ENCODE results near the gene EXOC4. TPM values are rescaled to one million over a fixed set of nuclear protein-coding genes. Genes with fewer than 3 reads are reported as not detected.

EXOC4 gene
- total and polyA plus RNA-seq, 2 of the 13 experiments (the other 11 are each of a cell fraction or from before 2014, with no cell fraction given), result 22.5 to 39.0 TPM

DNA sequence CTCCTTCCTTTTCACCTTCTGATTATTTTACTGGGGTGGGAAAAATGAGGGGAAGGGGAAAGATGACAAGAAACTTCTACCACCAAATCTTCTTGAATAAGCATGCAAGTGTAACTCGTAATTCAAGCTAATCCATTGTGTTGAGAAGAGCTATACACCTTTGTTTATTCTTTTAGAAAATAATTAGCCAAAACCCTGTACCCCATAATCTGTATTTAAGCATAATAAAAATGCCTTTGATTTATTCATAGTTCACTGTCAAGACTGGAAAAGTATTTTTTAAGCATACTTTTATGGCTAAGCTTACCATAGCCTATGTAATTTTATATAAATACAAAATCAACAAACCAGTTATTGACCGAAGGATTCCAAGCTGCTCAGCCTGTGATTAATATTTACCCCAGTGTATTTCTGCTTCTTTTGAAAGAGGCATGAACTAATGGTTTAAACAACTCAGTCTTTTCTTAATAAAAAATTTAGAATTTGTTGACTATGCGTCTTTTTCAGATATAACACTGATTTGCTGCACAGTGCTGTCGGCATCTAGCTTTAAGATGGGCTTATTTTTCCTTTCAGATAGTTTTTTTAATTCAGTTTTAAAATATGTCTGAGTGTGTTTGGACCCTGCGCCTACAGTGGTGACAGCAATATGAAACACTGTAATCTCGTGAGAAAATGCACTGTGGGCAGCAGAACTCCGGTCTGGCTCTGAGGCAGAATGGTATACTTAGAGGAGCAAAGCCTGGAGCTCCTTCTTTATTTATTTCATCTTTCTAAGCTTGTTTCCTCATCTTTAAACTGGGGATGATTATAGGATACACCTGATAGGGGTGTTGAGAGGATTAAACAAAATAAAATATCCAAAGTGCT, 635.4 kb downstream of the EXOC4 start:
- POLR2A ChIA-PET, result no interaction called here
- CTCF ChIA-PET (ENCODE audit: low intra/inter-chr PET ratio, low total read pairs), result no interaction called here

DNA sequence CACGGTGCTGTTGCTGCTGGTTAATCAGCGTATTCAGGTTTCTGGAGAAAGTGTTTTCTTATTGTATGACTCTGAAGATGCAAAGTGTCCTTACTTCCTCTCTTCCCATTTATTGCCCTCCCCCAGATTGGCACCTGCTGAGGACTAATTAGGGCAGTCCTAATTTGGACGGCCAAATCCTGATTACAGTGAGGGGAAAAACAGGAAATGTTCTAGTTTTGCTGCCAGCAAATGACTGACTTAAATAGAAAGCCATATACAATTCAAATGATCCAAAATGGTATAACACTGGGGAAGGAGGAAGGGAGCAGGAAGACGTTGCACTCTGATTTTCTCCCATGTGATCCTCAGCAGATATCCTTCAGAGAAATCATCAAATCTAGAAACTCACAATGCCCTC, 651.9 kb downstream of the EXOC4 start:
- Histone ChIP-seq H3K4me2 (ENCODE audit: low read depth, low read length) (no peak overlapping the region), H3K36me3 (replicated peaks in 1 of 2; ENCODE audit: control insufficient read depth in 1 of 2, insufficient read depth in 2 of 2, low read length in 2 of 2) (no peaks in the 10 kb centered on the region; a peak in 1 of 5 replicates), H4K20me1 (ENCODE audit: insufficient read depth, low read length) (no peaks in the 10 kb centered on the region), H3K27ac (ENCODE audit: extremely low read length, insufficient read depth, low read length) (no peak overlapping the region), H3K9me3 (ENCODE audit: low read length) (no peaks in the 10 kb centered on the region), H2AFZ (ENCODE audit: low read length) (no peak overlapping the region), H3K4me1 (ENCODE audit: insufficient read depth, low read length) (no peaks in the 10 kb centered on the region), H3K4me3 (replicated peaks in 1 of 3; ENCODE audit: insufficient read depth in 1 of 3, low read depth in 2 of 3, low read length in 3 of 3) (no peak overlapping the region), H3K27me3 (ENCODE audit: control insufficient read depth in 1 of 2, insufficient read depth in 2 of 2, low read length in 2 of 2) (no peaks in the 10 kb centered on the region), H3K79me2 (ENCODE audit: insufficient read depth, low read length) (no peaks in the 10 kb centered on the region), H3K9ac (ENCODE audit: insufficient read depth, low read depth, low read length) (no peak overlapping the region)
- intact Hi-C loops (cut with micrococcal nuclease; ENCODE audit: unreplicated experiment) (no loop called here), in situ Hi-C loops (cut with HindIII; ENCODE audit: extremely low pct_ligation_motif_present, low pct_unique_long_range_greater_than_20kb) (no loop called here)
- ATAC-seq (no peak), FAIRE-seq (no peak), DNase-seq (ENCODE audit: low spot score) (no peak)
- WGBS (ENCODE audit: low lambda C conversion rate), result 90% methylated on average over 4 of the region's 4 CpGs
- BruUV-seq (replicated peaks), result no TSS peak
- CTCF ChIA-PET (ENCODE audit: low intra/inter-chr PET ratio, low total read pairs), result no interaction called here
- POLR2A ChIA-PET, result no interaction called here
- TF ChIP-seq ZNF430 (CRISPR knock-in tag; IDR thresholded peaks at IDR 0.05) (no peak), NFYB (CRISPR knock-in tag; IDR thresholded peaks at IDR 0.05) (no peak), JDP2 (CRISPR knock-in tag; IDR thresholded peaks at IDR 0.05; ENCODE audit: borderline replicate concordance) (no peak), RAD51 (IDR thresholded peaks at IDR 0.05; ENCODE audit: borderline replicate concordance) (no peak), DPF2 (CRISPR knock-in tag; IDR thresholded peaks at IDR 0.05; ENCODE audit: borderline replicate concordance, low read depth) (no peak), SNAI1 (CRISPR knock-in tag; IDR thresholded peaks at IDR 0.05; ENCODE audit: borderline replicate concordance) (no peak), TP53 (CRISPR knock-in tag; conservative IDR thresholded peaks at IDR 0.05) (no peak), EED (CRISPR knock-in tag; IDR thresholded peaks at IDR 0.05) (no peak), SNRNP70 (IDR thresholded peaks at IDR 0.05; ENCODE audit: low read depth, low read length) (no peak), KLF9 (CRISPR knock-in tag; IDR thresholded peaks at IDR 0.05; ENCODE audit: low read depth) (no peak), ZNF333 (CRISPR knock-in tag; IDR thresholded peaks at IDR 0.05; ENCODE audit: borderline replicate concordance) (no peak), REPIN1 (CRISPR knock-in tag; IDR thresholded peaks at IDR 0.05; ENCODE audit: borderline replicate concordance, low read depth) (no peak), SIN3B (IDR thresholded peaks at IDR 0.05; ENCODE audit: low read length) (no peak)
- TF ChIP-seq, protein P1, sequence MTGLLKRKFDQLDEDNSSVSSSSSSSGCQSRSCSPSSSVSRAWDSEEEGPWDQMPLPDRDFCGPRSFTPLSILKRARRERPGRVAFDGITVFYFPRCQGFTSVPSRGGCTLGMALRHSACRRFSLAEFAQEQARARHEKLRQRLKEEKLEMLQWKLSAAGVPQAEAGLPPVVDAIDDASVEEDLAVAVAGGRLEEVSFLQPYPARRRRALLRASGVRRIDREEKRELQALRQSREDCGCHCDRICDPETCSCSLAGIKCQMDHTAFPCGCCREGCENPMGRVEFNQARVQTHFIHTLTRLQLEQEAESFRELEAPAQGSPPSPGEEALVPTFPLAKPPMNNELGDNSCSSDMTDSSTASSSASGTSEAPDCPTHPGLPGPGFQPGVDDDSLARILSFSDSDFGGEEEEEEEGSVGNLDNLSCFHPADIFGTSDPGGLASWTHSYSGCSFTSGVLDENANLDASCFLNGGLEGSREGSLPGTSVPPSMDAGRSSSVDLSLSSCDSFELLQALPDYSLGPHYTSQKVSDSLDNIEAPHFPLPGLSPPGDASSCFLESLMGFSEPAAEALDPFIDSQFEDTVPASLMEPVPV (CRISPR knock-in tag; IDR thresholded peaks at IDR 0.05), result no peak

More for the DNA sequence above, 635.4 kb downstream of the EXOC4 start:
- Histone ChIP-seq H3K79me2 (ENCODE audit: insufficient read depth, low read length) (no peaks in the 10 kb centered on the region), H3K4me2 (ENCODE audit: low read depth, low read length) (no peak overlapping the region), H3K27me3 (ENCODE audit: control insufficient read depth in 1 of 2, insufficient read depth in 2 of 2, low read length in 2 of 2) (no peaks in the 10 kb centered on the region), H3K36me3 (replicated peaks in 1 of 2; ENCODE audit: control insufficient read depth in 1 of 2, insufficient read depth in 2 of 2, low read length in 2 of 2) (no peaks in the 10 kb centered on the region), H3K9me3 (ENCODE audit: low read length) (no peaks in the 10 kb centered on the region), H3K27ac (ENCODE audit: extremely low read length, insufficient read depth, low read length) (no peak overlapping the region), H3K4me1 (ENCODE audit: insufficient read depth, low read length) (peaks cover 8% of the 10 kb centered on the region), H2AFZ (ENCODE audit: low read length) (no peak overlapping the region), H3K4me3 (replicated peaks in 1 of 3; ENCODE audit: insufficient read depth in 1 of 3, low read depth in 2 of 3, low read length in 3 of 3) (no peak overlapping the region), H3K9ac (ENCODE audit: insufficient read depth, low read depth, low read length) (no peak overlapping the region), H4K20me1 (ENCODE audit: insufficient read depth, low read length) (no peaks in the 10 kb centered on the region)
- FAIRE-seq, result no peak
- no TSS peak for BruUV-seq (replicated peaks)
- DNase-seq (ENCODE audit: low spot score), result no peak
- TF ChIP-seq MAFF (IDR thresholded peaks at IDR 0.05; ENCODE audit: low read depth, low read length) (0 out of 2 replicates have a peak, but pooled peaks have one; percentile 5), NBN (conservative IDR thresholded peaks at IDR 0.05) (no peak), ATF7-NPFF (CRISPR knock-in tag; IDR thresholded peaks at IDR 0.05; ENCODE audit: low read depth) (no peak), MAFK (conservative IDR thresholded peaks at IDR 0.05 in 1 of 2, IDR thresholded peaks at IDR 0.05 in 1 of 2; ENCODE audit: low read length in 2 of 2) (0 out of 4 replicates have a peak, but pooled peaks of 1 of the 2 experiments have one; percentile 15)
- WGBS (ENCODE audit: low lambda C conversion rate), result 89% methylated on average over 7 of the region's 7 CpGs
- ATAC-seq, result no peak
- intact Hi-C loops (cut with micrococcal nuclease; ENCODE audit: unreplicated experiment), result no loop called here
- in situ Hi-C loops (cut with HindIII; ENCODE audit: extremely low pct_ligation_motif_present, low pct_unique_long_range_greater_than_20kb), result no loop called here

Measured in HepG2 (cell line).